ENCODE results near the gene PRSS2. TPM values are rescaled to one million over a fixed set of nuclear protein-coding genes. Genes with fewer than 3 reads are reported as not detected.

PRSS2 gene
- total RNA-seq, 4 donors from 2014 or later, result not detected

DNA sequence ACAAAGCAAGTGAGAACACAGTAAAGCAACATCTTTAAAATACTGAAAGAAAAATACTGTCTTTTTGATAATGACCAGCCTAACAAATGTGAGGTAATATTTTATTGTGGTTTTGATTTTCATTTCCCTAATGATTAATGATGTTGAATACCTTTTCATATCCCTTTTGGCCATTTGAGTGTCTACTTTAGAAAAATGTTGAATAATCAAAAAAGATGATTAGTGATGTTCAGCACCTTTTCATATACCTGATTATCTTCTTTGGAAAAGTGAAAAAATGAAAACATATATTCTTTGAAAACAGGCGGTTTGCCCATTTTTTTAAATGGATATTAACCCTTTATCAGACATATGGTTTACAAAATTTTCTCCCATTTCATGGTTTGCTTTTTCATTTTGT lies 51.9 kb downstream of the PRSS2 start:
- H3K4me3 ChIP-seq, result no peak overlapping the region
- intact Hi-C loops (cut with DNase I; ENCODE audit: low total_unique reads) (no loop called here), in situ Hi-C loops (cut with MboI; ENCODE audit: low pct_ligation_motif_present in 1 of 4, low pct_unique_long_range_greater_than_20kb in 1 of 4, low sequenced_read_pairs in 3 of 4) (no loop called here)
- H3K36me3 ChIP-seq, result no peaks in the 10 kb centered on the region
- no peak for DNase-seq
- H3K27me3 ChIP-seq, result peaks cover 5% of the 10 kb centered on the region
- no peaks in the 10 kb centered on the region for H3K4me1 ChIP-seq
- TF ChIP-seq POLR2A (IDR thresholded peaks at IDR 0.05), result no peak
- no peak for TF ChIP-seq EP300 (IDR thresholded peaks at IDR 0.05; ENCODE audit: low read depth)
- TF ChIP-seq, protein P1, sequence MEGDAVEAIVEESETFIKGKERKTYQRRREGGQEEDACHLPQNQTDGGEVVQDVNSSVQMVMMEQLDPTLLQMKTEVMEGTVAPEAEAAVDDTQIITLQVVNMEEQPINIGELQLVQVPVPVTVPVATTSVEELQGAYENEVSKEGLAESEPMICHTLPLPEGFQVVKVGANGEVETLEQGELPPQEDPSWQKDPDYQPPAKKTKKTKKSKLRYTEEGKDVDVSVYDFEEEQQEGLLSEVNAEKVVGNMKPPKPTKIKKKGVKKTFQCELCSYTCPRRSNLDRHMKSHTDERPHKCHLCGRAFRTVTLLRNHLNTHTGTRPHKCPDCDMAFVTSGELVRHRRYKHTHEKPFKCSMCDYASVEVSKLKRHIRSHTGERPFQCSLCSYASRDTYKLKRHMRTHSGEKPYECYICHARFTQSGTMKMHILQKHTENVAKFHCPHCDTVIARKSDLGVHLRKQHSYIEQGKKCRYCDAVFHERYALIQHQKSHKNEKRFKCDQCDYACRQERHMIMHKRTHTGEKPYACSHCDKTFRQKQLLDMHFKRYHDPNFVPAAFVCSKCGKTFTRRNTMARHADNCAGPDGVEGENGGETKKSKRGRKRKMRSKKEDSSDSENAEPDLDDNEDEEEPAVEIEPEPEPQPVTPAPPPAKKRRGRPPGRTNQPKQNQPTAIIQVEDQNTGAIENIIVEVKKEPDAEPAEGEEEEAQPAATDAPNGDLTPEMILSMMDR (IDR thresholded peaks at IDR 0.05), result no peak
- no peak for TF ChIP-seq POLR2AphosphoS5 (IDR thresholded peaks at IDR 0.05)
- no peak overlapping the region for H3K27ac ChIP-seq
- no peaks in the 10 kb centered on the region for H3K9me3 ChIP-seq
- WGBS, 2 donors (ENCODE audit: low coverage in 1 of 2), result 0% methylated on average over 1 of the region's 1 CpG

Small RNAs within 50 kb of the gene (small RNA-seq; reads per million reads assigned to genes)
- gene TRBD1, result 0 reads per million in 4 donors
- 0 reads per million in 4 donors for gene TRBJ1-1
- gene TRBJ1-2, result 0 reads per million in 4 donors
- 0 reads per million in 4 donors for gene TRBJ1-3
- 0 reads per million in 4 donors for gene TRBJ1-4
- 0 reads per million in 4 donors for gene TRBJ1-5
- 0 reads per million in 4 donors for gene TRBJ1-6
- 0 reads per million in 4 donors for gene TRBJ2-1
- gene TRBJ2-2, result 0 reads per million in 4 donors
- 0 reads per million in 4 donors for gene TRBJ2-2P
- 0 reads per million in 4 donors for gene TRBJ2-3
- gene TRBJ2-4, result 0 reads per million in 4 donors
- 0 reads per million in 4 donors for gene TRBJ2-5
- gene TRBJ2-6, result 0 reads per million in 4 donors
- gene TRBJ2-7, result 0 reads per million in 4 donors

Other genes with a start within 250 kb of the PRSS2 start
- not detected for gene PRSS1, start 21.5 kb upstream of the PRSS2 start, total RNA-seq
- 10 to 100 TPM in 1 of 4 donors, 1 to 10 TPM in 3; 2.9 to 10.2 (median 4.5) TPM for gene EPHB6, start 84.1 kb downstream of the PRSS2 start, total RNA-seq
- 1 to 10 TPM in 1 of 4 donors, under 1 TPM in 1, not detected in 2; 0.14 to 2.9 TPM for gene TRPV6, start 114.8 kb downstream of the PRSS2 start, total RNA-seq
- not detected for gene TRPV5, start 162.8 kb downstream of the PRSS2 start, total RNA-seq
- not detected for gene LLCFC1, start 168.5 kb downstream of the PRSS2 start, total RNA-seq
- gene KEL, start 191.4 kb downstream of the PRSS2 start, total RNA-seq, result under 1 TPM in 1 of 4 donors, not detected in 3; 0.37 TPM

Measured in transverse colon (tissue), 4 donors.